KMS-11 (cell line): Measurements from ENCODE around the gene DPP4.
"Not testable (repeated sequence)": the region's sequence is repeated elsewhere in the genome, so short reads cannot be mapped to it uniquely, and the experiment has no call there.

Experiments
- H2AFZ ChIP-seq: fragments of 200-600 bp; sonication (generic); 2 replicates; pipeline ENCODE4 v1.6.1; 2016; ENCODE audit warnings: antibody characterized with exemption, mixed run types, low read depth
- H3K27ac ChIP-seq: fragments of 200-600 bp; sonication (generic); 2 replicates; pipeline ENCODE4 v1.6.1; 2016; ENCODE audit warnings: mild to moderate bottlenecking, mixed run types
- H3K27me3 ChIP-seq: fragments of 200-600 bp; sonication (generic); 2 replicates; pipeline ENCODE4 v1.6.1; 2017; ENCODE audit warnings: mild to moderate bottlenecking, low read depth, mixed run types, moderate library complexity; ENCODE audit not compliant: insufficient read depth
- H3K36me3 ChIP-seq: fragments of 200-600 bp; sonication (generic); 2 replicates; pipeline ENCODE4 v1.6.1; 2017; ENCODE audit warnings: mild to moderate bottlenecking, mixed run types; ENCODE audit not compliant: insufficient read depth
- H3K4me1 ChIP-seq: fragments of 200-600 bp; sonication (generic); 2 replicates; pipeline ENCODE4 v1.6.1; 2016; ENCODE audit warnings: mild to moderate bottlenecking, low read depth, mixed run types; ENCODE audit not compliant: poor library complexity, severe bottlenecking
- H3K4me2 ChIP-seq: fragments of 200-600 bp; sonication (generic); 2 replicates; pipeline ENCODE4 v1.7.0; 2016; ENCODE audit warnings: mild to moderate bottlenecking, mixed run types
- H3K4me3 ChIP-seq: fragments of 200-600 bp; sonication (generic); IDR thresholded peaks from 2 replicates; pipeline ENCODE4 v1.6.1; 2017; ENCODE audit warnings: low read depth, low read length, mixed read lengths; ENCODE audit not compliant: insufficient read depth
- H3K79me2 ChIP-seq: fragments of 200-600 bp; sonication (generic); 2 replicates; pipeline ENCODE4 v1.6.1; 2016; ENCODE audit warnings: low read depth, mixed run types; ENCODE audit not compliant: insufficient read depth
- H3K9ac ChIP-seq: fragments of 200-600 bp; sonication (generic); 2 replicates; pipeline ENCODE4 v1.6.1; 2016; ENCODE audit warnings: mild to moderate bottlenecking, mixed run types
- H4K20me1 ChIP-seq: fragments of 200-600 bp; sonication (generic); 2 replicates; pipeline ENCODE4 v1.6.1; 2016; ENCODE audit warnings: mild to moderate bottlenecking, mixed run types; ENCODE audit not compliant: insufficient read depth
- TF ChIP-seq, protein P1 (sequence below): fragments of 200-600 bp; sonication (generic); conservative IDR thresholded peaks from 2 replicates; pipeline ENCODE4 v1.6.1; 2017; ENCODE audit warnings: low read depth, mild to moderate bottlenecking, antibody characterized with exemption, low read length, moderate library complexity, mixed read lengths

DPP4 gene

DNA sequence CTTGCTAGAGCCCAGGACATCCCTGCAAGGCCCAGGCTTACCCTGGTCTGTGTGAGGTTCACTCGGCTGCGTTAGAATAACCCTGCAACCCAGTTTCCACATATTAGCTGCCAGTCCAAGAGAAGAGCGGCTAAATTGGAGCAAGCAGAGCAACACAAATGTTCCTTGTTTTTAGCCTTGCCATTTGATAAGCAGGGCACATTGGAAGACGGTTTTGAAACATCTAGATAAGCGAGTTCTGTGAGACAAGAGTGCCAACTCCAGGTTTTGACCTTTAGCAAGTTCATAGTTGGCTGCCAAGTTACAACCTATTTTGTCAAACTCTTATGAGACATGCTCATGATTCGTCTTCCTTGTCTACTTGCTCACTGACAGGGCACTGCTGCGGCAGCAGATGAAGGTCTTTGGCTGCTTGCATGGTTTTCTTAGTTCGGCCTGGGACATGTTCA is 23.5 kb downstream of the DPP4 start:
- Histone ChIP-seq H4K20me1 (no peaks in the 10 kb centered on the region), H3K9ac (no peak overlapping the region), H3K27ac (no peak overlapping the region), H3K4me2 (no peak overlapping the region), H3K36me3 (no peaks in the 10 kb centered on the region), H3K79me2 (no peaks in the 10 kb centered on the region), H3K4me3 (no peak overlapping the region), H3K4me1 (no peaks in the 10 kb centered on the region), H2AFZ (no peak overlapping the region), H3K27me3 (no peaks in the 10 kb centered on the region)
- TF ChIP-seq, protein P1, sequence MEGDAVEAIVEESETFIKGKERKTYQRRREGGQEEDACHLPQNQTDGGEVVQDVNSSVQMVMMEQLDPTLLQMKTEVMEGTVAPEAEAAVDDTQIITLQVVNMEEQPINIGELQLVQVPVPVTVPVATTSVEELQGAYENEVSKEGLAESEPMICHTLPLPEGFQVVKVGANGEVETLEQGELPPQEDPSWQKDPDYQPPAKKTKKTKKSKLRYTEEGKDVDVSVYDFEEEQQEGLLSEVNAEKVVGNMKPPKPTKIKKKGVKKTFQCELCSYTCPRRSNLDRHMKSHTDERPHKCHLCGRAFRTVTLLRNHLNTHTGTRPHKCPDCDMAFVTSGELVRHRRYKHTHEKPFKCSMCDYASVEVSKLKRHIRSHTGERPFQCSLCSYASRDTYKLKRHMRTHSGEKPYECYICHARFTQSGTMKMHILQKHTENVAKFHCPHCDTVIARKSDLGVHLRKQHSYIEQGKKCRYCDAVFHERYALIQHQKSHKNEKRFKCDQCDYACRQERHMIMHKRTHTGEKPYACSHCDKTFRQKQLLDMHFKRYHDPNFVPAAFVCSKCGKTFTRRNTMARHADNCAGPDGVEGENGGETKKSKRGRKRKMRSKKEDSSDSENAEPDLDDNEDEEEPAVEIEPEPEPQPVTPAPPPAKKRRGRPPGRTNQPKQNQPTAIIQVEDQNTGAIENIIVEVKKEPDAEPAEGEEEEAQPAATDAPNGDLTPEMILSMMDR: no peak

GRCh38 chr2:162049089-162049488 is 24.9 kb downstream of the DPP4 start:
- H3K79me2 ChIP-seq, H4K20me1 ChIP-seq, H3K4me2 ChIP-seq, H3K27me3 ChIP-seq, H3K4me3 ChIP-seq, H3K9ac ChIP-seq, H3K4me1 ChIP-seq, H2AFZ ChIP-seq, H3K36me3 ChIP-seq, H3K27ac ChIP-seq: not testable (repeated sequence)

DNA sequence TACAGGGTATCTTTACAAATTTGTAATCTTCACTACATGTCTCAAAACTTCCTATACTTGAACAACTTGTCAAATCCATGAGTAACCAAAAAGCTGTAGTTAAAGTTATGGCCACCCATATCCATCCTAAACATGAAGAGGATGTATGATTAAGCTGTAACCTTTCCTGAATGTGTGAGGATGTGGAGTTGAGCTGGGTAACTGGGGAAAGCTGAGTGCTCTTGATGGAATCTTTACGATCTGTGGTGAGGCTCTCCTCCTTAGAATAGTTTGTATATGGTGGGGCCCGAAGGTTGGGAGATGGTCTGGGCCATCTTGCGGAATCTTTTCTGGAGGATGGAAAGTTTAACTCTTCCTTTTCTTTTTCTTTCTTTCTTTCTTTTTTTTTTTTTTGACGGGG is 29.4 kb downstream of the DPP4 start:
- no peak overlapping the region for H3K4me3 ChIP-seq
- no peaks in the 10 kb centered on the region for H3K36me3 ChIP-seq
- no peaks in the 10 kb centered on the region for H4K20me1 ChIP-seq
- H3K79me2 ChIP-seq: no peaks in the 10 kb centered on the region
- no peaks in the 10 kb centered on the region for H3K27me3 ChIP-seq
- no peak overlapping the region for H3K4me2 ChIP-seq
- no peak overlapping the region for H3K27ac ChIP-seq
- no peak overlapping the region for H2AFZ ChIP-seq
- H3K9ac ChIP-seq: no peak overlapping the region
- H3K4me1 ChIP-seq: no peaks in the 10 kb centered on the region
- TF ChIP-seq, protein P1: no peak

DNA sequence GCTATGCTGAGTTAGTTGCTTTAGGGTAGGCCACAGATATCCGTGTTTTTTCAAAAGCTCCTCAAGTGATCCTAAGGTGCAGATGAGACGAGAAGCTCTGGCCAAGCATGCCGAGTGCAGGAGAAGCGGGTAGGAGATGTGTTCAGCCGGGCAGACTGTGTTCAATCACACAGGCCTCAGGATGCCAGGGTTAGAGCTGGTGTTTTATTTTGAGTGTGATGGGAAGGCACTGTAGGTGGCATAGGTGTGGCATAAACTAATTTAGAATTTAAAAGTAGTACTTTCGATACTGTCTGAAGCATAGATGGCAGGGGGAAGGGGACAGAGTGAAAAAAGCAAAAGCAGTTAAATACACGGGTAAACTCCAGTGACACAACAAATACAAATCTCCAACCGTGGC is 30.9 kb downstream of the DPP4 start:
- no peaks in the 10 kb centered on the region for H3K36me3 ChIP-seq
- H3K9ac ChIP-seq: no peak overlapping the region
- H2AFZ ChIP-seq: no peak overlapping the region
- no peak overlapping the region for H3K4me3 ChIP-seq
- no peaks in the 10 kb centered on the region for H3K79me2 ChIP-seq
- H3K4me1 ChIP-seq: no peaks in the 10 kb centered on the region
- TF ChIP-seq, protein P1: no peak
- H3K27me3 ChIP-seq: no peaks in the 10 kb centered on the region
- H3K27ac ChIP-seq: no peak overlapping the region
- H3K4me2 ChIP-seq: no peak overlapping the region
- no peaks in the 10 kb centered on the region for H4K20me1 ChIP-seq

DNA sequence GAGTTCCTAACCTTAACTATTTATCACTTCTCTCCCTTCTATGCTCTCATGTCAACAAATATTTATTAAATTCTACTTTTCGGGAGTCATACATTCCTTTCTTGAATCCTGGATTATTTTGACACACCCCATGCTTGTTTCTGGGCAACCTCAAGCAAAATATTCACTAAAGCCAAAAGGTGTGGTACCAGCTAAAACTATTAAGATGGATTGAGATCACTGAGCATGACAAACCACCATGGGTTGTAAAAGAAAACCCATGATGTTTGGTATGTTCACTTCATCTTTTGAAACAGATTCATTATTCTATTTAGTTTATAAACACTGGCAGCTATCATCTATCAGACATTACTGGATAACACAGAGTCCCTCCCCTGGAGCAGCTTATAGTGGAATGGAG is 32.5 kb downstream of the DPP4 start:
- Histone ChIP-seq H4K20me1 (no peaks in the 10 kb centered on the region), H2AFZ (no peak overlapping the region), H3K27me3 (no peaks in the 10 kb centered on the region), H3K36me3 (no peaks in the 10 kb centered on the region), H3K4me2 (no peak overlapping the region), H3K4me3 (no peak overlapping the region), H3K79me2 (no peaks in the 10 kb centered on the region), H3K4me1 (no peaks in the 10 kb centered on the region), H3K9ac (no peak overlapping the region), H3K27ac (no peak overlapping the region)
- TF ChIP-seq, protein P1: no peak
